Neuron (in vitro differentiated cells): ENCODE data around the gene ABLIM2.

Source experiments
- H2AFZ ChIP-seq: one replicate; pipeline ENCODE4 v1.6.1; 2013; ENCODE audit warnings: low read depth, mild to moderate bottlenecking, inconsistent platforms, low read length, moderate library complexity
- H3K27me3 ChIP-seq: one replicate; pipeline ENCODE4 v1.6.1; 2013; ENCODE audit warnings: low read length; ENCODE audit not compliant: insufficient read depth
- H3K36me3 ChIP-seq: one replicate; pipeline ENCODE4 v1.6.1; 2013; ENCODE audit warnings: low read length; ENCODE audit not compliant: insufficient read depth
- H3K4me1 ChIP-seq: one replicate; pipeline ENCODE4 v1.6.1; 2013; ENCODE audit warnings: low read length; ENCODE audit not compliant: insufficient read depth
- H3K4me3 ChIP-seq: 2 replicates; pipeline ENCODE4 v1.5.1; 2013; ENCODE audit warnings: mild to moderate bottlenecking, low read length, moderate library complexity
- H3K9me3 ChIP-seq: one replicate; pipeline ENCODE4 v1.6.1; 2013; ENCODE audit warnings: low read length

Gene ABLIM2

GRCh38 chr4:8188085-8188484, 29.5 kb upstream of the ABLIM2 start:
- no peak overlapping the region for H3K4me3 ChIP-seq
- H3K36me3 ChIP-seq = no peaks in the 10 kb centered on the region
- H2AFZ ChIP-seq = no peak overlapping the region
- no peaks in the 10 kb centered on the region for H3K9me3 ChIP-seq
- H3K27me3 ChIP-seq = peaks cover 11% of the 10 kb centered on the region
- no peaks in the 10 kb centered on the region for H3K4me1 ChIP-seq

DNA sequence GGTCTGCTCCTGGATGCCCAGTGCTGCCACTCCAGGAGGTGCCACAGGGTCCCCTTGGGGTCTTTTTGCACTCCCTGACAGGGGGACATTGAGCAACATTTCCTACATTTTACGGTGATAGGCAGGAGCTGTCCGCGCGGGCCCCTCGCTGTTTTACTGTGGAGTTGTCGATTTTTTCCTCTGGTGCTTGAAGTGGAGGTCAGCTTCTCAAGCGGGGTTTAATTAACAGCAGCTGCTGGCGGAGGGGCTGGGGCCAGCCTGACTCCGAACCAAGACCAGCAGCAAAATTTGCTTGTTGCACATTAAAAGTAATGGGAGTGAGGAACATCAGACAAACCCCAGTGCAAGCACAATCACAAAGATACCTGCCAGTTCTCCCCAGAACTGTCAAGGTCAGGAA, 27.3 kb upstream of the ABLIM2 start:
- H3K9me3 ChIP-seq = no peaks in the 10 kb centered on the region
- peaks cover 11% of the 10 kb centered on the region for H3K27me3 ChIP-seq
- no peaks in the 10 kb centered on the region for H3K36me3 ChIP-seq
- H3K4me3 ChIP-seq = no peak overlapping the region
- no peaks in the 10 kb centered on the region for H3K4me1 ChIP-seq
- no peak overlapping the region for H2AFZ ChIP-seq

DNA sequence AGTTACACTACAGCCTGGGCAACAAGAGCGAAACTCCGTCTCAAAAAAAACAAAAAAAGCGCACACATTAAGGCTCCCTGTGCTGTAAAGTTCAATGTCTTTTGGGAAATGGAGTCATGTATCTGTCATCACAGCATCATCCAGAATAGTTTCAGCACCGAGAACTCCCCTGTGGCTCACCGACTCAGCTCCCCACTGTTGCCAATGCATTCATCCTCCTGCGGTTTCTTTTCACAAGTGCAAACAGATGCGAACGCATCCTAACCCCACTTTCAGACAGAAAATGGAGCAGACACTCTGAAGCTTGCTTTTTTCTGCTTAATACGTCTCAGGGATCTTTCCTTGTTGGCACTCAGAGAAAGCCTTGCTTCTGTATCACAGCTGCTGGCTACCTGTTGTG, 26.7 kb upstream of the ABLIM2 start:
- Histone ChIP-seq H3K9me3 (no peaks in the 10 kb centered on the region), H3K4me1 (no peaks in the 10 kb centered on the region), H3K4me3 (no peak overlapping the region), H3K27me3 (peaks cover 11% of the 10 kb centered on the region), H2AFZ (no peak overlapping the region), H3K36me3 (no peaks in the 10 kb centered on the region)

DNA sequence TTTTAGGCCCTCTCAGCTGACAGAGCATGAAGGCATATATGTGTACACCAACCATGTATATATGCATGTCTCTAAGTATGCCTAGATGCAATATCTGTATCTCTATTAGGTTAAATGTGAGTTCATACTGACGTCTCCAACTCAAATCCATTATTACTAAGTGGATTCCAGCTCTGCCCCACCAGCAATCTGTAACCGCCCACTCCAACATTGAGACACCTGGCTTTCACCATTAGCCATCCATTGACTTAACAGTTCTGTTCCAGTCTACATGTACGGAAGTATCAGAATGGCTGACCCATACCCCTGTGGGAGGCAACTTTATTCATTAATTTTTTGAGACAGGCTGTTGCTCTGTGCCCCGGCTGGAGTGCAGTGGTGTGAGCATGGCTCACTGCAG, 25.4 kb upstream of the ABLIM2 start:
- H2AFZ ChIP-seq = no peak overlapping the region
- no peaks in the 10 kb centered on the region for H3K9me3 ChIP-seq
- no peaks in the 10 kb centered on the region for H3K4me1 ChIP-seq
- no peak overlapping the region for H3K4me3 ChIP-seq
- H3K36me3 ChIP-seq = no peaks in the 10 kb centered on the region
- peaks cover 11% of the 10 kb centered on the region for H3K27me3 ChIP-seq

DNA sequence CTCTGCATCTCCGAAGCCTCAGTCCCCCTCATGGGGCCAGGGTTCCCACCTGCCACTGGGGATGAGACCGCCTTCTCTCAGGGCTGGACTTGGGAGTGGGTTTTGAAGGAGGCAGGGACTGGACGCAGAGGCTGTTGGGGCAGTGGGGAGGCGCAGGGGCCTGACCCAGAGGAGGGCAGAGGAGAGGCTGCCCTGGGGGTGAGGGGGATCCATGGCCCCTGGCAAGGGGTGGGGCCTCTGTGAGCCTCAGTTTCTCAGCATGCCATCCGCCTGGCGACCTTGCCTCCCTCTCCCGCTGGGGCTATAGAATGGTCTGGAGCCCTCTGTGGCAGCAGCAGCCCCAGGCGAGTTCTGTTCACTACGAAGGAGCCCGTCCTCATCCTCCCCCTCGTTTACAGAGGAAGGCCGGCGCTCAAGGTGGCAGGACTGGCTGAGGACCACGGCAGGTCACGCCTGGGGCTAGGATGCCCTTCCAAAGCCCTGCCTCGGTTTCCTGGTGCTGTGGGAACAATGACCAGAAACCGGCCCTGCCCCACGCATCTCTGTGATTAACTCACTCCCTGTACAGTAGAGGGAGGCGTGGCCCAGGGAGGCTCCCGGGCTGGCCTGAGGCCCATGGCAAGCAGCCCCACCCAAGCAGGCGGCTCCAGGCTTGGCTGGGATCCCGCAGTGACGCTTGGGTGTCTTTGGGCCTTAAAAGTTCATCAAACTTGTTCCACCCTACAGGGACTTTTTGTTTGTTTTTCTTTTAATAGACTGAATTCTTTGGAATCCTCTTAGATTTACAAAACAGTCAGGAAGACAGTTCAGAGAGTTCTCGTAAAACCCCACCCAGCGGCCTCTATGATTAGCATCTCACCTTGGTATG, 24.5 kb upstream of the ABLIM2 start:
- Histone ChIP-seq H2AFZ (no peak overlapping the region), H3K4me3 (no peak overlapping the region), H3K36me3 (no peaks in the 10 kb centered on the region), H3K4me1 (no peaks in the 10 kb centered on the region), H3K9me3 (no peaks in the 10 kb centered on the region), H3K27me3 (peaks cover 11% of the 10 kb centered on the region)

DNA sequence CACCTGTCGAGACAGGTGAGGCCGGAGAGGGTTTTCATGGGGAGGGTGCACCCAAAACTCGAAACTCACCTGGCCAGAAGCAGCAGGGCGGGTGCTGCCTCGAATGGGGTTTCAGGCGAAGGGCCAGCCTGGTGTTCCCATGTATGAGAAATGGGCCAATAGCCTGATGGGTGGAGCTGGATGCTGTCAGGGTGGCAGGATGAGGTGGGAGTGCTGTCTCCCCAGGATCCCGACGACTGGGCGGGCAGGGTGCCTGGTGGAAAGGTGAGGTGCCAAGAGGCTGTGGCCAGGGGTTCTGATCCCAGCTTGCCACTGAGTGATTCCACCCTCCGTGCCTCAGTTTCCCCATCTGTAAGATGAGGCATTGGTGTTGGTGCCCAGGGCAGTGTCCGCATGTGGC, 23.7 kb upstream of the ABLIM2 start:
- H3K36me3 ChIP-seq = no peaks in the 10 kb centered on the region

DNA sequence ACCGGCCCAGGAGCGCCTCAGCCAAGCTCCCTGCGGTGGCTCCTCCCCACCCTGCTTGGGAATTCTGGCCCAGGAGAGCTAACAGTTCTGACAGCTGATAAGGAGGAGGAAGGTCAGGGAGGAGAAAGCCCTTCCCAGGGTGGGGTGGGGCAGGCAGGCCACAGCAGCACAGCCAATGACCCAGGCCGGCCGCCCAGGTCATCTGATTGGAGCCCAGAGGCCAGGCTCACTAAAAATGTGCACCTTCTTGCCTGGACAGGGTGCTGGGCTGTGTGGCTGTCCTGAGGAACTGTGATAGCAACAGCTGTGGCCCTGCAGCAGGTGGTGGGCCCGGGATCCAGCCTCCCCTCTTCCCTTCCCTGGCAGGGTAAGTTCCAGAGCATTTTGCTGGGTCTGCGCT, 23.2 kb upstream of the ABLIM2 start:
- no peaks in the 10 kb centered on the region for H3K9me3 ChIP-seq
- peaks cover 9% of the 10 kb centered on the region for H3K27me3 ChIP-seq
- no peak overlapping the region for H3K4me3 ChIP-seq
- no peak overlapping the region for H2AFZ ChIP-seq
- no peaks in the 10 kb centered on the region for H3K4me1 ChIP-seq
- H3K36me3 ChIP-seq = no peaks in the 10 kb centered on the region

More for the DNA sequence above, 23.7 kb upstream of the ABLIM2 start:
- H3K9me3 ChIP-seq = no peaks in the 10 kb centered on the region
- peaks cover 11% of the 10 kb centered on the region for H3K27me3 ChIP-seq
- H2AFZ ChIP-seq = no peak overlapping the region
- H3K4me3 ChIP-seq = no peak overlapping the region
- no peaks in the 10 kb centered on the region for H3K4me1 ChIP-seq

DNA sequence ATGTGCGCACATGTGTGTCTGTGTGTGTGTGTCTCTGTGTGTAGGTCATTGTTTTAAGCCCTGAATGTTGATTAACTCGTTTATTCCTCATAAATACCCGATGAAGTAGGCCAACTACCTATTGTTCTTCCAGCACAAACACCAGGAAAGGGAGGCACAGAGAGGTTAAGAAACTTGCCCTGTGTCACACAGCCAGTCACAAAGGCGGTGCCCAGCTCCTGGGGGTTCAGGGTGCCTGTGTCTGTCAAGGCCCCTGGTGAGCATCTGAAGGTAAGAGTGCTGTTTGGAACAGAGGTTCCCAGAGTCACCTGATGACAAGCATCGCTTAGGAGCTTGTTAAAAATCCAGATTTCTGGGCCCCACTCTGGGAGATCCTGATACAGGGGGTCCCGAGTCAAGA, 22.5 kb upstream of the ABLIM2 start:
- H3K36me3 ChIP-seq = no peaks in the 10 kb centered on the region
- no peak overlapping the region for H2AFZ ChIP-seq
- H3K27me3 ChIP-seq = peaks cover 8% of the 10 kb centered on the region
- H3K9me3 ChIP-seq = no peaks in the 10 kb centered on the region
- H3K4me1 ChIP-seq = no peaks in the 10 kb centered on the region
- H3K4me3 ChIP-seq = no peak overlapping the region

- H3K4me3 ChIP-seq = no peak overlapping the region
- H3K4me1 ChIP-seq = no peaks in the 10 kb centered on the region
Observed at GRCh38 chr4:8180310-8181093, 21.9 kb upstream of the ABLIM2 start.

DNA sequence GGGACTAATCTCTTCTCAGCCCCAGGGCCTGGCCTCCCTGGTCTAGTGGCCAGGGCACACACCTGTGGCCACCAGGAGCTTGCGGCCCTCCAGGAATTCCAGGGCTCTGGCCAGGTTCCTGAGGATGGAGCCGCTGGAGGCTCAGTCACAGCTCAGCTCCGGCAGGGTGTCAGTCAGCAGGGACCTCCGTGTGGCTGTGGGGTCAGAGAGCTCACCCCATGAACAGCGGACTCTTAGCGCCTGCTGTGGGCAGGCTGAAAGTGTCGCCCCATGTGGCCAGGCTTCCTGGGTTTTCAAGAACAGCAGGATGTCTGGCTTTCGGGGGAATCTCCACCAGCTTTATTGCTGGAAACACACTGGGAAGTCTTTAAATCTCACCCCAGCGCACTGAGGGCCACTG, 21.2 kb upstream of the ABLIM2 start:
- Histone ChIP-seq H3K4me3 (no peak overlapping the region), H3K4me1 (no peaks in the 10 kb centered on the region), H3K27me3 (no peaks in the 10 kb centered on the region), H2AFZ (no peak overlapping the region), H3K36me3 (no peaks in the 10 kb centered on the region), H3K9me3 (no peaks in the 10 kb centered on the region)

More at GRCh38 chr4:8180310-8181093, 21.9 kb upstream of the ABLIM2 start:
- Histone ChIP-seq H3K9me3 (no peaks in the 10 kb centered on the region), H3K36me3 (no peaks in the 10 kb centered on the region), H2AFZ (no peak overlapping the region), H3K27me3 (peaks cover 4% of the 10 kb centered on the region)

DNA sequence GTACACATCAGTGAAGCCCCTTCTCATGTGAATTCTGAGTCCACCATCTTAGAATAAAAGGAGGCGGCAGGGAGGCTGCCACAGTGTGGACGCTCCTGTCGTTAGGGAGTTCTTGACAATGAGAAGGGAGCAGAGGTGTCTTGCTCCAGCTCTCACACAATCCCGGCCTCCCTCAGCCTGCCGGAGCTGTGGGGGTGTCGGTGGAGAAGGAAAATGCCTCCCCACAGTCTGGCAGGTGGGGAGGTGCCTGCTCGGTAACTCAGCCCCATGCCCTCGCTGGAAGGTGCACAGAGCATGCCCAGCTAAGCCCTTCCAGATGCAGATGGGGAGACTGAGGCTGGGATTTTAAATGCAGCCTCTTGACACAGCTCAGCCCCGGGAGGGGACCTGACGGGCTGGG, 20.5 kb upstream of the ABLIM2 start:
- Histone ChIP-seq H3K36me3 (no peaks in the 10 kb centered on the region), H3K27me3 (no peaks in the 10 kb centered on the region), H3K9me3 (no peaks in the 10 kb centered on the region), H3K4me1 (no peaks in the 10 kb centered on the region), H3K4me3 (no peak overlapping the region), H2AFZ (no peak overlapping the region)

- no peaks in the 10 kb centered on the region for H3K9me3 ChIP-seq
- H3K4me1 ChIP-seq = no peaks in the 10 kb centered on the region
- H3K27me3 ChIP-seq = no peaks in the 10 kb centered on the region
- H3K36me3 ChIP-seq = no peaks in the 10 kb centered on the region
- no peak overlapping the region for H2AFZ ChIP-seq
- H3K4me3 ChIP-seq = no peak overlapping the region
Observed at GRCh38 chr4:8177956-8178355, 19.3 kb upstream of the ABLIM2 start.

- Histone ChIP-seq H3K9me3 (no peaks in the 10 kb centered on the region), H3K36me3 (no peaks in the 10 kb centered on the region), H3K4me1 (no peaks in the 10 kb centered on the region), H3K4me3 (no peak overlapping the region), H3K27me3 (no peaks in the 10 kb centered on the region), H2AFZ (no peak overlapping the region)
Observed at GRCh38 chr4:8177552-8177951, 18.9 kb upstream of the ABLIM2 start.
